Activated naive CD4-positive, alpha-beta T cell treated with anti-CD3 and anti-CD28 coated beads, Interleukin-2, amount 50 U/mL, for 72 hours (primary cell): ENCODE measurements around the gene RNU1-3. TPM values are rescaled to one million over a fixed set of nuclear protein-coding genes. Genes with fewer than 3 reads are reported as not detected.
"Not testable (repeated sequence)": the region's sequence is repeated elsewhere in the genome, so short reads cannot be mapped to it uniquely, and the experiment has no call there.

Experiments used
- ATAC-seq, 2 donors: fragments of 150-1000 bp; cut with Tn5 transposase; 2 replicates each; pipeline ENCODE4 v1.10.0; 2021; ENCODE audit warnings: mild to moderate bottlenecking in 2 of 2, moderate library complexity in 2 of 2
- DNase-seq, 2 donors: peaks; one replicate each; pipeline ENCODE4 v3.0.0; 2021 to 2022; ENCODE audit warnings: low spot score in 2 of 2
- H3K27ac Mint-ChIP-seq, 2 donors: one replicate each; pipeline ENCODE4 v1.8.0; 2022; ENCODE audit warnings: mild to moderate bottlenecking in 2 of 2, mixed read lengths in 2 of 2
- H3K36me3 Mint-ChIP-seq, 2 donors: one replicate each; pipeline ENCODE4 v1.8.0; 2022; ENCODE audit warnings: mixed read lengths in 2 of 2
- H3K9me3 Mint-ChIP-seq, 2 donors: one replicate each; pipeline ENCODE4 v1.8.0; 2022; ENCODE audit warnings: mixed read lengths in 2 of 2
- total RNA-seq, 2 donors: library from RNA; stranded (reverse); gene quantifications; one replicate each; pipeline ENCODE4 v1.2.3, GENCODE V29; 2022

The RNU1-3 gene
- total RNA-seq, 2 donors from 2014 or later: 1,082 to 1,722 TPM

DNA sequence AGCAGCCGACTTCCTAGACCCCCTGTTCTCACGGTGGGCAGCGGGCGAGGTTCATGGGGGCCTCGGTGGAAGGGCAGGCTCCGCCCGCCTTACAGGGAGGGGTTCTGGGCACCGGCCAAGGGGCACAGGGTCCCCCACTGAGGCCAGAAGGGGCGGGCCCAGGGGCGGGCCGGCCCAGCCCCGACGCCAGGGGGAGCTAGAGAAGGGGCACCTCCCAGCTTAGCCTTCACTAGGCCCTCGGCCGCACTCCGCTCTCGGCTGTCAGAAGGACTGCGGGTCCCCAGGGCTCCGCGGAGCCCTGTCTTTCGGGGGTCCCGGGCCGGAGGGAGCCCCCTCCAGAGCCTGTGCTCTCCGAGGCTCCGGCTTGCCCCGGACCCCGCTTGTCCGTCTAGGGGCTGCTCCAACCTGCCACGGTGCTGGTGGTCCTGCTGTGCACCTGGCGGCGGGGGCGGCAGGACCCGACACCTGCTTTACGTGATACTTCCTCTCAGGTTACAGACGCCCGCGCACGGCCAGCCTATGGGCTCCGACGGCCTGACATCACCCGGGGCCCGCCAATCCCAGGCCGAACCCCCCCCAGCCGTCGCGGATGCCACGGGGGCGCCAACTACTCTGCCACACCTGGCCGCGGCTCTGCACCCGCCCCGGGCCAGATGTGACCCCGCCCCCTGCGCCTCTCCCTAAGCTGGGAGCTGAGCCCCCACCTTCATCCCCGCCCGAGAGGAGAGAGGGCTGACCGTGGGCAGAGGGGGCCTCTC lies 33.6 kb upstream of the RNU1-3 start:
- H3K27ac Mint-ChIP-seq, H3K36me3 Mint-ChIP-seq, H3K9me3 Mint-ChIP-seq, DNase-seq: not testable (repeated sequence)
- ATAC-seq: peak in 1 of 2 donors; percentile 47

DNA sequence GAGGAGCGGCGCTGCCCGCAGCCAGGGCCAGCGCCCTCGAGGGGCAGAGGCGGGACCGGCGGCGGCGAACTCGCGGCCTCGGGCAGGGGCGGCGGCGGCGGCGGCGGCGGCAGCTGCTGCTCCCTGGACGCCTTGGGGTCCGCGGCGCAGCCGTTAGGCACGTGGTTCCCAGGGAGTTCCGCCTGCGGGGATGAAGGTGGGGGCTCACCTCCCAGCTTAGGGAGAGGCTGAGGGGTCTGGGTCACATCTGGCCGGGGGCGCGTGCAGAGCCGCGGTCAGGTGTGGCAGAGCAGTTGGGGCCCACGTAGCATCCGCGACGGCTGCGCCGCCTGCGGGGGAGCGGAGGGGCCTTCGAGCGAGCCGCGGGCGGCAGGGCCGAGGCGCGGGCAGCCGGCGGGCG lies 32.7 kb upstream of the RNU1-3 start:
- not testable (repeated sequence) for H3K9me3 Mint-ChIP-seq, H3K36me3 Mint-ChIP-seq, DNase-seq, ATAC-seq, H3K27ac Mint-ChIP-seq

DNA sequence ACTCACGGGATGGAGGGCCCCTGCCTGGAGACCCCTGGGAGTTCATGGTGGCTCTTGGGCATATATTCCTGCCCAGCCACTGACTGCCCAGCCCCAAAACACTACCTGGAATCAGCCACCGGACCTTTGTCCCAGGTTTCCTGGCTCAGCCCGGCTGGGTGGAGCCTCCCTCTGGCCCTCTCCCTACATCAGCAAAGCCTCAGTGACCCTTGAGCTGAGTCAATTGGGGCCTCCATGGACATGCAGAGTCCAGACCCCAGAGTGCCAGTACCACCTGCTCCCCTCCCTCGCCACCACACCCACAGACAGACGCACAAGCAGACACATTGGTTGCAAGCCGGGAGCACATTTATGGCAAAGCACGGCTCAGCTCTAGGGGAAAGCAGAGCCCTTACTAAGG lies 30.4 kb upstream of the RNU1-3 start:
- DNase-seq, H3K27ac Mint-ChIP-seq, H3K9me3 Mint-ChIP-seq, H3K36me3 Mint-ChIP-seq, ATAC-seq: not testable (repeated sequence)

DNA sequence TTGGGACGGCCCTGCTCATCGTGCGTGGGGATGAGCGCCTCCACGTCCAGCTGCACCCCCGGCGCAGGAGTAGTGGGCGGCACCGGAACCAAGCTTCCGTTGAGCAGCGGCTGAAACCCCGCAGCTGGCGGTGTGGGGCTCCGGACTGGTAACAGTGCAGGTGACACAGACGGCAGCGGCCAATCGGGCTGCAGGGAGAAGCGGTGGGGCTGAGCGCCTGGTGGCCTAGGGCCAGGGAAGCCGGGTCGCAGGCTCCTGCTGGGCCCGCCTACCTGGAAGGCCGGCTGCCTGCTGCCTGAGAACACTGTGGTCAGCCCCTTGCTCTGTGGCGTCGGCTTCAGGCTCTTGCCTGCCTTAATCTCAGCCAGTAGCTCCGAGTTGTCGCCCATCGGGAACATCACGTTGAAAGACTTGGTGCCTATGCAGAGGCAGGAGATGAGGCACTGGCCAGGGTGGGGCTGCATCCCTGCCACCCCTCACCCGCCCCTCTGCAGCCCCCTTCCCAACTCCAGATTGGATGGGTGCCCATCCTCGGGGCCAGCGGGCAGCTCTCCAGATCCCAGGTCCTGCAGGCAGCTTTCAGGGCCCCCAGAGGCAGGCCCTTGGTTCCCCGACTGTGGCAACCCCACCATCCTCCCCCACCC lies 29.9 kb upstream of the RNU1-3 start:
- H3K36me3 Mint-ChIP-seq, DNase-seq, H3K27ac Mint-ChIP-seq, H3K9me3 Mint-ChIP-seq, ATAC-seq: not testable (repeated sequence)

DNA sequence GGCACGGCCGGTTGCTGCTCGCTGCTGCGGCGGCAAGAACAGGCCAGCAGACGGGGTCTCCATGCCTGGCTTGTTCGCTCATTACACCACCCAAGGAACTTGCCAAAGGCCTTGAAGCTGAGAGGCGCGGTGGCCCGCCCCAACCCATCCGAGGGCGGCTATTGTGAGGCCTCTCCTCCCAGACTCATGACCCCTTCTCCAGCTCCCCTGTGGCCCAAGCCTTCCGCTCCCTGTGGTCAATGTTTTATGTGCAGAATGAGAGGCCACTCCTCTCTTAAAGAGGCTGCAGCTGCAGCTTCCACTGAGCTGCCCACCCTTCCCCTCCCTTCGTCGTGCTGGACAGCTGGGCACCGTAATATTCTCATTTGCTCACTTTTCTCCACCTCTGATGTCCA lies 27.6 kb upstream of the RNU1-3 start:
- DNase-seq, H3K36me3 Mint-ChIP-seq, ATAC-seq, H3K27ac Mint-ChIP-seq, H3K9me3 Mint-ChIP-seq: not testable (repeated sequence)

DNA sequence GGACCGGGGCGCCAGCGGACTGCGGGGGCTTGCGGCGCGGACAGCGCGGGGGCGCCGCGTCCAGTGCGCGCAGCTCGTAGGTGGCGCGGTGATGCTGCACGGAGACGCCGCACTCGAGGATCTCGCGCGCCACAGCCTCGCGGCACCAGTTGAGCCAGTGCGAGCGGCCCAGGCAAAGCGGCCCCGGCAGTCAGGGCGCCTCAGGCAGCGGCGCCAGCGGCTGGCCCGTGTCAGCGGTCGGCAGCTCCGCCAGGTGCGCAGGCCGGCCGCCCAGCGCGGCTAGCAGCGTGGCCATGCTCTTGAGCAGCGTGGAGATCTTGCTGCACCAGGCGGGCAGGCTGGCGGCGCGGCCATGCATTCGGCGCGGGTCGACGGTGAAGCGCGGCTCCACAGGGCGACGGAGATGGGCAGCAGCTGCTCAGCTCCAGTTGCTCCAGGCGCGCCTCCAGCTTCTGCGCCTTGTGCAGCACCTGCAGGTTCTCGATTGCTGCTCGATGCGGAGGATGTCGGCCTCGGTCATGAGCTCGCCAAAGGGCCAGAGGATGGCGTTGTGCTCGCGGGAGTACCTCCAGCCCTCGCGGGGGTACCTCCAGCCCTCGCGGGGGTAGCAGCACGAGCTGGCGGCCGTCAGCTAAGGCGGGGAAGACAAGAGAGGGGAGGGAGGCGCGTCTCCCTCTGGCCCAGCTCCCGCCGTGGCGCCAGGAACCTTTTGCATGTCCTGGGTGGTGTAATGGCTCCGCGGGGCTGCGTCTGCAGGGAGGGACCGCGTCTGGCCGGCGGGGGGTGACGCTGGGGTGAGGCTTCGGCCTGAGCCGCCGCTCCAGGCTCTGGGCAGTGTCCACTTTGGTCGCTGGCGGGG lies 26.9 kb upstream of the RNU1-3 start:
- H3K27ac Mint-ChIP-seq, DNase-seq, H3K9me3 Mint-ChIP-seq, H3K36me3 Mint-ChIP-seq: not testable (repeated sequence)
- peak in 1 of 2 donors; percentile 32 for ATAC-seq

DNA sequence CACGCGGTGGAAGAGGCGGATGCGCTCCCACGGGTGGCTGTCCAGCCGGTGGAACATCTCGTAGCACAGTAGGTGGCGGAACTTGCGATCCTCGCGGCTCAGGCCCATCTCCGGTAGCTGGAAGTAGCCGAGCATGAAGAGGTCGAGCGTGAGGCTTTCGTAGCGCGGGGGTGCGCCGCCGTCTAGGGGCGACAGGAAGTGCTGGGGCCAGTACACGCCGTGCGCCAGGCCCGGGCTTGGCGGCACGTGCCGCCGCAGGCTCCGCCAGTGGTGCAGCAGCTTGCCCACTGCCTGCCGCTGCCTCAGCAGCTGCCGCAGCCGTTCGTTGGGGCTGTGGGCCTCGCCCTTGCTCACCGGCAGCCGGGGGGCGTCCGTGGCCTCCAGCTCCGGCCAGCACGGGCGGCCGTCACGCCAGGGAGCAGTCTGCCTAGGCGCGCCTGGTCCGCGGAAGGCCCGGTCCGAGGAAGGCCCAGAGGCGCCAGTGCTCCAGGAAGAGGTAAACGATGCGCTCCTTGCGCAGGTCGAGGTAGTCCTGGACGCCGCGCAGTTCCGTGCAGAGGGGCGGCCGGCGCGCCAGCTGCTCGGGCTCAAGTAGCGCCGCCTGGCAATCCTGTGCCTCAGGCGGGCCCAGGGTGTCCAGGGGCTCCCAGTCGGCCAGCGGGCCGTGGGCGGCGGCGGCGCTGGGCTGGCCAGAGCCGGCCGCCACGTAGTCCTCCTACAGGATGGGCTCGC lies 26.1 kb upstream of the RNU1-3 start:
- H3K9me3 Mint-ChIP-seq, H3K27ac Mint-ChIP-seq, H3K36me3 Mint-ChIP-seq: not testable (repeated sequence)

DNA sequence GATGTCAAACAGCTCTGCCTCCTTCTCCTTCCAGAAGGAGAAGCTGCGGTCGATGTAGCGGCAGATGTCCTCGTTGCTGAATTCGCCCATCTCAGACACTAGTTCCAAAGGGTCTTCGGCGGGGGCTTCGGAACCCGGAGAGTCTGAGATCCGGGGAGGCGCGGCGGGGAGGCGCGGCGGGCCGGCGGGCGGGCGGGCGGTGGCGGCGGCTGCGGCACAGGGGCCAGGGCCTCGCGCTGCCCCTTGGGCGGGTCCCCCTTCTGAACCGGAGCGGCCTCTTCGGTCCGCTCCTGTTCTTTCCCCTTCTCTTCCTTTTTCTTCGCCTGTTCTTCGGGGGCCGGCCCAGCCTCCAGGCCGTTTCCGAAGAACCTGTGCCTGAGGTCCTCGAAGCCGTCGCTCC lies 25.5 kb upstream of the RNU1-3 start:
- not testable (repeated sequence) for H3K36me3 Mint-ChIP-seq, H3K9me3 Mint-ChIP-seq, DNase-seq, H3K27ac Mint-ChIP-seq, ATAC-seq

More for the DNA sequence above, 26.1 kb upstream of the RNU1-3 start:
- DNase-seq: not testable (repeated sequence)
- peak in 1 of 2 donors; percentile 29 for ATAC-seq

DNA sequence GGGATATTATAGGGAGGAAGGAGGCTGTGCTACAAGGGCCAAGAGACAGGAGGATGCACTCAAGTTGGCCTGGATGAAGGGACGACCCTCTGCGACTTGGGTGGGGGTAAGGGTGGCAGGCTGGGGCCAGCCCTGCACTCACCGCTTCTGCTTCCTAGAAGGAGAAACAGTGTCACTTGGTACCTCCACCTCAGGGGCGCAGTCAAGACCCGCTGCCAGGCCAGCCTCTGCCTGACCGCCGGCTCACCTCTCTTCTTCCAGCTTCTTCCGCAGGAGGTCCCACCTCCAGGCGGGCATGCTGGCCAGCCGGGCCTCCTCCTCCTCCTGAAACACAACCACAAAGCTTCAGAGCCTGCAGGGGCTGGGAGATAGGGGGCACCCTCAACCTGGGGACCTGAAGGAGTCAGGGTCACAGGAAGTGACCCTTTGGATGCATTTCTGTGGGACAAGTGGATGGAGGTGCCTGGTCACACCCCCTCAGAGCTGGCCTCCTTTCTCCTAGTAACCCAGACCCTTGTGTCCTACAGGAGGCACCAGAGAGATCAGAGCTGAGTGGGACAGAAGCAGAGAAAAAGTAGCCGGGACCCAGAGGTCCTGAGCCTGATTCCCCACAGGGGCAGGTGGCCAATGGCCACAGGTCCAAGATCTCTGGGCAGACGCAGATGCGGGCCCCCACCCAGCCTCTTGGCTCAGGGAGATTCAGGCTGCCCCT lies 24.4 kb upstream of the RNU1-3 start:
- H3K27ac Mint-ChIP-seq, ATAC-seq, H3K36me3 Mint-ChIP-seq, DNase-seq, H3K9me3 Mint-ChIP-seq: not testable (repeated sequence)

DNA sequence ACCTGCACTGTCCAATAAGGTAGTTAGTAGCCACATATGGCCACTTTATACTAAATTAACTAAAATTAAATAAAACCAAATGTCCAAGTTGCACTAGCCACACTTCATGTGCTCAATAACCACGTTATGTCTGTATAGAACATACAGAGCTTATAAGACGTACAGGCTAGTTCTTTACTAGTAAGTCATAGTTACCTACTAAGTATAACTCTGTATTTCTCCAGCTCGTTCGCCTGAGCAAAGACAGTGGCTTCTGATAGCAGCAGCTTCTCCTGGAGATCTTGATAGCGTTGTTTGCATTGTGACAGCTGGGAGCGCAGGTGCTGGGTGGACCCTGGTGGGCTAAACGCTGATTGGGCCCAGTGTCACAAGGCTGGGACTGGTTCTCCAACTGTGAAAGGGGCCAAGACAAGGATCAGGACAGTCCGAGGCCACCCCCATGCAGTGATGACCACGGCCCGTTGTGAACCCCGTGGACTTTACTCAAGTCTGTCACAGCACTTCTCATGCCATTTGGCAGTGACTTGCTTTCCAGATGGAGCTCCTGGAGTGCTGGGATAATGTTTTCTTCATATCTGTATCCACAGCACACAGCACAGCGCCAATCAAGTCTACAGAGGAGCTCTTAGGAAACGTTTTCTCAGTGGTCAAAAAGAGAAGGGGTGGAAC lies 20.5 kb upstream of the RNU1-3 start:
- ATAC-seq, H3K36me3 Mint-ChIP-seq, H3K27ac Mint-ChIP-seq, H3K9me3 Mint-ChIP-seq, DNase-seq: not testable (repeated sequence)

DNA sequence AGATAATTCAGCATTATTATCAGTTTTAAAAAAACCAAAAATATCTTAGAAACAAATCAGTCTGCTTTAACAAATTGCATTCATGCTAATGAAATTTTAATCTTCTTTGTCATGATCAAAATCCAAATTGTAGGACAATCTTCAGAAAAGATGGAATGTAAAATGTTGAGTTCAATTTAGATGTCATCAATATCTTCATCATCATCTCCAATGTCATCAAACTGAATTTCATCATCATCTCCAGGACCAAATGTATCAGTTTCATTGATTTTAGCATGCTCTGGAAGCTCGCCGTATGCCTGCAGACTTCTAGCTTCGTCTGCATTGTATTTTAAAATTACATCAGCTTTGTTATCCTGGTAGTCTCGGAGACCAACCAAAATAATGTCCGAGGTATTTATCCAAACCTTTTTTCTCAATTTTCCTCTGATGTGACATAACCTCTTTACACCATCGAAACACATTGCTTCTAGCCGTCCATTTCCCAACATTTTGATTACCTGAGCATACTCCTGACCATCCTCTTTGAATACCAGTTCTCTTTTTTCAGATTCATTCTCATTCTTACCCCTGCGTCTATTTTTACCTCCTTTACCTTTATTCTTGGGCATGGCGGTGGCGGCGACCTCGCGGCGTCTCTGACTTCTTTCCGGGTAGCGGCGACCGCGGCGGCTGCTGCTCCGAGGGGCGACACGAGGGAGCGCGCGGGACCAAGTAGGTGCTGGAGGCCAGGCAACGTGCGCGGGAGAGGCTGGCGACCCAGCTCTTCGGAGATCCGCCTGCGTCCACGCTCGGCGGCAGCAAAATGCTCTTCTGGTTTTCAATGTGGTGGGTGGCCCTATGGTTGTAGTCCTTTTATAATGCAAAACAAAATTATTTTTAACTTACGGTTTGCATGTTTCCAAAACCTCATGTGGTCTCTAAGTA lies 19.0 kb upstream of the RNU1-3 start:
- not testable (repeated sequence) for ATAC-seq, H3K27ac Mint-ChIP-seq, H3K9me3 Mint-ChIP-seq, H3K36me3 Mint-ChIP-seq, DNase-seq

DNA sequence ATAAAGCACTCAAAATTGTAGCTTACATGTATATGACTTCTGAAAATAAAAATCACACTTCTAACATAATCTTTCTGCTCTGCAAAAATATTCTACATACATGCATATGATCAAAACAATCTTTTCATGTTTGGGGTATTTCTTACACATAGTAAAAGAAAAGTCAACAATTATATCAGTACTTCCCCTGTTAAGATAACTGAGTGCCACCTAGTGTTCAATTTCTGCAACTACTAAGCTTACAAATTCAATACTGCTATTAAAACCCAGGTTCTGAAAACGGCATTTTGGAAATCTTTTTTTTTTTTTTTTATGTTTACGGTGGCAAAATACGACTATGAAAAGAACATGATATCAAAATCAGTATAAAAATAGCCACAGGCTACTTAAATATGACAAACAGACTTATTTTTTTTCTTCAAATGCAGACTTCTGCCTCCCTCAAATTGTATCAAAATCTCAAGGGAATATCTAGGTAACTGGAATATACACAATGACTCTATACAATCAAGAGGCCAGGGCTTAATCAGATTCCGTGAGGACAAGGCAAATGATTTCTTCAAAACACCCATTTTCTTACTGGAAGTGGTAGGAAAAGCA lies 18.1 kb upstream of the RNU1-3 start:
- H3K27ac Mint-ChIP-seq, H3K36me3 Mint-ChIP-seq, DNase-seq, H3K9me3 Mint-ChIP-seq: not testable (repeated sequence)
- peak in 1 of 2 donors; percentile 63 for ATAC-seq

DNA sequence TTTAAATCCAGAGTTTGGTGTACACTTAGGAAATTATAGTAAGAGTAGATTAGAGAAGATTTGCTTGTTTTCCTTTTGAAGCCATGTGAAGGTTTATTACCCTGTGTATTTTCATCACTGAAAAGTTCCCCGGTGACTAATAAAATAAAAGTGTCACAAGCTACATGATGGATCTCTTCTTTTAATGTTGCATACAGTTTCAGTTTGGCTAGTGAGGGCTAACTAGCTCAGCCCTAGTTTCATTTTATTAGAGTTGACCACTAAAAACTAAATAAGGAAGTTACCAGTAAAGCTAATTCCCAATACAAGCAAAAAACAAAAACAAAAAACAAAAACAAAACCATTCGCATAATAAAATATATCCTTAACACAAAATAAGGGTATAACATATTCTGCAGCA lies 17.4 kb upstream of the RNU1-3 start:
- ATAC-seq, H3K36me3 Mint-ChIP-seq, DNase-seq, H3K27ac Mint-ChIP-seq, H3K9me3 Mint-ChIP-seq: not testable (repeated sequence)

DNA sequence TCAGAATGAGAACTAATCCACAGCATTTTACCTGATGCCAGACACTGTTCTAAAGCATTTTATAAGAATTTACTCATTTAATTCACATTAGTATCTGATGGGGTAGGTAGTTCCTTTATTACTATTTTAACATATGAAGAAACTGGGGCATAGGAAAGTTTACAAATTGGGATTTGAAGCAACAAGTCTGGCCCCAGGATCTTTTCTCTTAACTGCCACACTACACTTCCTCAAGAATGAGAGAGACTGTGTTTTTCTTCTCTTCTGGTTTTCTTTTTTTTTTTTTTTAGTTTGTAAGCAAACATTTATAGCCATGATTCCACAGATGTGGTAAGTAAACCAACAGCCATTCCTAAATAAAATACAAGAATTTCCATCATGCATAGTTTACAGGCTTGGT lies 16.1 kb upstream of the RNU1-3 start:
- not testable (repeated sequence) for H3K27ac Mint-ChIP-seq, H3K36me3 Mint-ChIP-seq, H3K9me3 Mint-ChIP-seq, ATAC-seq, DNase-seq
